ENCODE results near the gene ASMTL.
"Not testable (repeated sequence)": the region's sequence is repeated elsewhere in the genome, so short reads cannot be mapped to it uniquely, and the experiment has no call there.

ASMTL gene

DNA sequence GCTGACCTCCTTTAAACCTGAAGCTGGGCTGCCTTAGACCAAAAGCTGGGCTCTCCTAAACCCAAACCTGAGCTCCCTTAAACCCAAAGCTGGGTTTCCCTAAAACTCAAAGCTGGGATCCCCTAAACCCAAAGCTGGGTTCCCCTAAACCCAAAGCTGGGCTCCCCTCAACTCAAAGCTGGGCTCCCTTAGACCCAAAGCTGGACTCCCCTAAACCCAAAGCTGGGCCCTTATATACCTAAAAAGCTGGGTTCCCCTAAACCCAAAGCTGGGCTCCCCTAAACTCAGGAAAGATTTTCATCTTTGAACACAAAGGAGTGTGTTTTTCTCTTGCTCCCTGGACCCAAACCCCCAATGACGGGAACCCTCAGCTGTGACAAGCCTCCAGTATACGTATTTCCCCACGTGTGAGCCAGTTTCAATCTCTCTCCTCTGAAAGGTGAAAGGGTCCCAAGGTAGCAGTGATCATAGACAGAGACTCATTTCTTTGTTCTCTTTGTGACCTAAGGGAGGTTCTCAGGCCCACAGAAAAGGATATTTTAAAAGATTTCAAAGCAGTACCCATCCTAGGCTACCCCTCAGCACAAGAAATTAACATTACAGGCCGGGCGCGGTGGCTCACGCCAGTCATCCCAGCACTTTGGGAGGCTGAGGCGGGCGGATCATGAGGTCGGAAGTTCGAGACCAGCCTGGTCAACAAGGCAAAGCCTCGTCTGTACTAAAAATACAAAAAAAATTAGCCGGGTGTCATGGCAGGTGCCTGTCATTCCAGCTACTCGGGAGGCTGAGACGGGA, 31.3 kb upstream of the ASMTL start:
- TF ChIP-seq, protein P1, sequence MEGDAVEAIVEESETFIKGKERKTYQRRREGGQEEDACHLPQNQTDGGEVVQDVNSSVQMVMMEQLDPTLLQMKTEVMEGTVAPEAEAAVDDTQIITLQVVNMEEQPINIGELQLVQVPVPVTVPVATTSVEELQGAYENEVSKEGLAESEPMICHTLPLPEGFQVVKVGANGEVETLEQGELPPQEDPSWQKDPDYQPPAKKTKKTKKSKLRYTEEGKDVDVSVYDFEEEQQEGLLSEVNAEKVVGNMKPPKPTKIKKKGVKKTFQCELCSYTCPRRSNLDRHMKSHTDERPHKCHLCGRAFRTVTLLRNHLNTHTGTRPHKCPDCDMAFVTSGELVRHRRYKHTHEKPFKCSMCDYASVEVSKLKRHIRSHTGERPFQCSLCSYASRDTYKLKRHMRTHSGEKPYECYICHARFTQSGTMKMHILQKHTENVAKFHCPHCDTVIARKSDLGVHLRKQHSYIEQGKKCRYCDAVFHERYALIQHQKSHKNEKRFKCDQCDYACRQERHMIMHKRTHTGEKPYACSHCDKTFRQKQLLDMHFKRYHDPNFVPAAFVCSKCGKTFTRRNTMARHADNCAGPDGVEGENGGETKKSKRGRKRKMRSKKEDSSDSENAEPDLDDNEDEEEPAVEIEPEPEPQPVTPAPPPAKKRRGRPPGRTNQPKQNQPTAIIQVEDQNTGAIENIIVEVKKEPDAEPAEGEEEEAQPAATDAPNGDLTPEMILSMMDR (IDR thresholded peaks at IDR 0.05; ENCODE audit: low read depth, low read length) = no peak
- no peak for DNase-seq
- no peak overlapping the region for H3K4me3 ChIP-seq (ENCODE audit: low read depth, low read length)
- no peaks in the 10 kb centered on the region for H3K27me3 ChIP-seq (ENCODE audit: insufficient read depth, low read depth, severe bottlenecking)
- peaks cover 12% of the 10 kb centered on the region for H3K9me3 ChIP-seq (ENCODE audit: severe bottlenecking)
- H3K27ac ChIP-seq = no peak overlapping the region
- H3K36me3 ChIP-seq = no peaks in the 10 kb centered on the region

GRCh38 chrX:1482530-1482928, 29.8 kb upstream of the ASMTL start:
- H3K27me3 ChIP-seq (ENCODE audit: insufficient read depth, low read depth, severe bottlenecking); DNase-seq; H3K36me3 ChIP-seq: not testable (repeated sequence)
- Histone ChIP-seq H3K9me3 (ENCODE audit: severe bottlenecking) (peaks cover 12% of the 10 kb centered on the region), H3K4me3 (ENCODE audit: low read depth, low read length) (peak overlapping the region; percentile 50), H3K27ac (peak overlapping the region; percentile 90)

GRCh38 chrX:1481636-1482529, 29.2 kb upstream of the ASMTL start:
- TF ChIP-seq, protein P1 (IDR thresholded peaks at IDR 0.05; ENCODE audit: low read depth, low read length) = no peak
- peak overlapping the region; percentile 90 for H3K27ac ChIP-seq
- H3K27me3 ChIP-seq (ENCODE audit: insufficient read depth, low read depth, severe bottlenecking) = no peaks in the 10 kb centered on the region
- no peaks in the 10 kb centered on the region for H3K36me3 ChIP-seq
- peak overlapping the region; percentile 50 for H3K4me3 ChIP-seq (ENCODE audit: low read depth, low read length)
- peaks cover 12% of the 10 kb centered on the region for H3K9me3 ChIP-seq (ENCODE audit: severe bottlenecking)
- peak; percentile 87 for DNase-seq

- TF ChIP-seq, protein P1 (IDR thresholded peaks at IDR 0.05; ENCODE audit: low read depth, low read length) = no peak
- Histone ChIP-seq H3K36me3 (no peaks in the 10 kb centered on the region), H3K4me3 (ENCODE audit: low read depth, low read length) (no peak overlapping the region), H3K9me3 (ENCODE audit: severe bottlenecking) (peaks cover 9% of the 10 kb centered on the region), H3K27ac (no peak overlapping the region), H3K27me3 (ENCODE audit: insufficient read depth, low read depth, severe bottlenecking) (no peaks in the 10 kb centered on the region)
- DNase-seq = no peak
Measured at GRCh38 chrX:1480082-1480785, 27.5 kb upstream of the ASMTL start.

GRCh38 chrX:1477801-1478458, 25.2 kb upstream of the ASMTL start:
- H3K27ac ChIP-seq = no peak overlapping the region
- no peaks in the 10 kb centered on the region for H3K27me3 ChIP-seq (ENCODE audit: insufficient read depth, low read depth, severe bottlenecking)
- TF ChIP-seq, protein P1 (IDR thresholded peaks at IDR 0.05; ENCODE audit: low read depth, low read length) = no peak
- no peak for DNase-seq
- H3K4me3 ChIP-seq (ENCODE audit: low read depth, low read length) = no peak overlapping the region
- H3K36me3 ChIP-seq = no peaks in the 10 kb centered on the region
- H3K9me3 ChIP-seq (ENCODE audit: severe bottlenecking) = peaks cover 9% of the 10 kb centered on the region

Measured in WERI-Rb-1 (cell line).